ENCODE measurements around the gene IVD. TPM values are rescaled to one million over a fixed set of nuclear protein-coding genes. Genes with fewer than 3 reads are reported as not detected.

IVD gene
- total and polyA plus RNA-seq, 4 donors = 40.3 to 156 (median 94.4) TPM

GRCh38 chr15:40360015-40360414 is 45.6 kb upstream of the IVD start:
- Histone ChIP-seq H3K4me1 (ENCODE audit: control insufficient read depth in 4 of 4, insufficient read depth in 4 of 4, low read length in 3 of 4) (peaks cover 3 to 13% (median 10%) of the 10 kb centered on the region in 4 donors), H3K27me3 (ENCODE audit: control insufficient read depth in 4 of 4, insufficient read depth in 4 of 4, low read length in 3 of 4) (no peaks in the 10 kb centered on the region), H3K27ac (ENCODE audit: low read depth in 1 of 2, low read length in 2 of 2) (no peak overlapping the region), H3K9ac (ENCODE audit: low read depth in 1 of 2, low read length in 2 of 2) (no peak overlapping the region), H3K4me3 (ENCODE audit: low read depth in 1 of 3, low read length in 3 of 3) (no peak overlapping the region), H3K9me3 (ENCODE audit: control insufficient read depth in 4 of 4, low read length in 3 of 4) (no peaks in the 10 kb centered on the region), H3K36me3 (ENCODE audit: control insufficient read depth in 4 of 4, insufficient read depth in 3 of 4, low read depth in 1 of 4, low read length in 3 of 4) (no peaks in the 10 kb centered on the region)
- WGBS = 96% methylated on average over 4 of the region's 4 CpGs
- no peak for DNase-seq (ENCODE audit: low spot score)
- no peak for TF ChIP-seq HNF4A (conservative IDR thresholded peaks at IDR 0.05)
- TF ChIP-seq NR2F2 (IDR thresholded peaks at IDR 0.05) = no peak
- no peak for TF ChIP-seq SP1 (IDR thresholded peaks at IDR 0.05)
- TF ChIP-seq FOXA2 (IDR thresholded peaks at IDR 0.05) = no peak
- no peak for TF ChIP-seq ATF3 (IDR thresholded peaks at IDR 0.05)
- no peak for TF ChIP-seq EGR1 (IDR thresholded peaks at IDR 0.05; ENCODE audit: low read depth in 2 of 2)
- TF ChIP-seq, protein P1, sequence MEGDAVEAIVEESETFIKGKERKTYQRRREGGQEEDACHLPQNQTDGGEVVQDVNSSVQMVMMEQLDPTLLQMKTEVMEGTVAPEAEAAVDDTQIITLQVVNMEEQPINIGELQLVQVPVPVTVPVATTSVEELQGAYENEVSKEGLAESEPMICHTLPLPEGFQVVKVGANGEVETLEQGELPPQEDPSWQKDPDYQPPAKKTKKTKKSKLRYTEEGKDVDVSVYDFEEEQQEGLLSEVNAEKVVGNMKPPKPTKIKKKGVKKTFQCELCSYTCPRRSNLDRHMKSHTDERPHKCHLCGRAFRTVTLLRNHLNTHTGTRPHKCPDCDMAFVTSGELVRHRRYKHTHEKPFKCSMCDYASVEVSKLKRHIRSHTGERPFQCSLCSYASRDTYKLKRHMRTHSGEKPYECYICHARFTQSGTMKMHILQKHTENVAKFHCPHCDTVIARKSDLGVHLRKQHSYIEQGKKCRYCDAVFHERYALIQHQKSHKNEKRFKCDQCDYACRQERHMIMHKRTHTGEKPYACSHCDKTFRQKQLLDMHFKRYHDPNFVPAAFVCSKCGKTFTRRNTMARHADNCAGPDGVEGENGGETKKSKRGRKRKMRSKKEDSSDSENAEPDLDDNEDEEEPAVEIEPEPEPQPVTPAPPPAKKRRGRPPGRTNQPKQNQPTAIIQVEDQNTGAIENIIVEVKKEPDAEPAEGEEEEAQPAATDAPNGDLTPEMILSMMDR (IDR thresholded peaks at IDR 0.05; ENCODE audit: low read depth, low read length, missing input control) = no peak
- no peak for TF ChIP-seq FOXA1 (IDR thresholded peaks at IDR 0.05)
- TF ChIP-seq GABPA (IDR thresholded peaks at IDR 0.05 in 1 of 2, conservative IDR thresholded peaks at IDR 0.05 in 1 of 2) = no peak
- TF ChIP-seq MAX (IDR thresholded peaks at IDR 0.05) = no peak
- TF ChIP-seq REST (IDR thresholded peaks at IDR 0.05) = no peak

DNA sequence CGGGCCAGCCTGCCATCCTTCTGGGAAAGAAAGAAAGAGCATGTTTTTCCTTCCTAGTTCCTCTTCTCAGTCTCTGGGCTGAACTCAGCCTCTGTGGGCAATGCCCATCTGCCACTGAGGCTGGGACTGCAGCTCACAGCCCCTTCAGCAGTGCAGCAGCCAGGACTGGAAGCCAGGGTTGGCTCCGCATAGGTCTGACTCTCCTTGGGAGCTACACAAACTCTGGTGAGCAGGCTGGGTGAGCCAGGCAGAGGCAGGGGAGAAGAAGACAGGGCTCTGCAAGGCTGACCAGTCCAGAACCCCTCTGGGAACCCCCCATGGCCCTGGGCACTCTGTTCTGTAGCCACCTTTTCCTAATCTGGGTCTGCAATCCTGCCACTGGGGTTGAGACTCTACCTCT is 44.0 kb upstream of the IVD start:
- Histone ChIP-seq H3K27me3 (ENCODE audit: control insufficient read depth in 4 of 4, insufficient read depth in 4 of 4, low read length in 3 of 4) (no peaks in the 10 kb centered on the region), H3K9me3 (ENCODE audit: control insufficient read depth in 4 of 4, low read length in 3 of 4) (no peaks in the 10 kb centered on the region), H3K9ac (ENCODE audit: low read depth in 1 of 2, low read length in 2 of 2) (no peak overlapping the region), H3K27ac (ENCODE audit: low read depth in 1 of 2, low read length in 2 of 2) (no peak overlapping the region), H3K4me3 (ENCODE audit: low read depth in 1 of 3, low read length in 3 of 3) (no peak overlapping the region), H3K4me1 (ENCODE audit: control insufficient read depth in 4 of 4, insufficient read depth in 4 of 4, low read length in 3 of 4) (peaks cover 3 to 21% (median 12%) of the 10 kb centered on the region in 4 donors), H3K36me3 (ENCODE audit: control insufficient read depth in 4 of 4, insufficient read depth in 3 of 4, low read depth in 1 of 4, low read length in 3 of 4) (no peaks in the 10 kb centered on the region)
- DNase-seq (ENCODE audit: low spot score) = no peak
- 95% methylated on average over 2 of the region's 2 CpGs for WGBS
- no peak for TF ChIP-seq SP1 (IDR thresholded peaks at IDR 0.05)
- TF ChIP-seq MAX (IDR thresholded peaks at IDR 0.05) = no peak
- no peak for TF ChIP-seq ZBTB33 (IDR thresholded peaks at IDR 0.05)
- TF ChIP-seq EGR1 (IDR thresholded peaks at IDR 0.05; ENCODE audit: low read depth in 2 of 2) = no peak
- no peak for TF ChIP-seq FOXA2 (IDR thresholded peaks at IDR 0.05)
- no peak for TF ChIP-seq REST (IDR thresholded peaks at IDR 0.05)
- TF ChIP-seq YY1 (IDR thresholded peaks at IDR 0.05) = no peak
- TF ChIP-seq HNF4A (conservative IDR thresholded peaks at IDR 0.05) = no peak
- TF ChIP-seq GABPA (IDR thresholded peaks at IDR 0.05 in 1 of 2, conservative IDR thresholded peaks at IDR 0.05 in 1 of 2) = no peak
- TF ChIP-seq NR2F2 (IDR thresholded peaks at IDR 0.05) = no peak
- no peak for TF ChIP-seq RAD21 (IDR thresholded peaks at IDR 0.05)
- TF ChIP-seq, protein P1 (IDR thresholded peaks at IDR 0.05; ENCODE audit: low read depth, low read length, missing input control) = no peak
- TF ChIP-seq RXRA (IDR thresholded peaks at IDR 0.05) = no peak
- TF ChIP-seq FOXA1 (IDR thresholded peaks at IDR 0.05) = no peak
- no peak for TF ChIP-seq JUND (IDR thresholded peaks at IDR 0.05)
- no peak for TF ChIP-seq TAF1 (conservative IDR thresholded peaks at IDR 0.05)

Measured in liver (tissue), 9 donors.